ENCODE measurements around the gene HABP4.

DNA sequence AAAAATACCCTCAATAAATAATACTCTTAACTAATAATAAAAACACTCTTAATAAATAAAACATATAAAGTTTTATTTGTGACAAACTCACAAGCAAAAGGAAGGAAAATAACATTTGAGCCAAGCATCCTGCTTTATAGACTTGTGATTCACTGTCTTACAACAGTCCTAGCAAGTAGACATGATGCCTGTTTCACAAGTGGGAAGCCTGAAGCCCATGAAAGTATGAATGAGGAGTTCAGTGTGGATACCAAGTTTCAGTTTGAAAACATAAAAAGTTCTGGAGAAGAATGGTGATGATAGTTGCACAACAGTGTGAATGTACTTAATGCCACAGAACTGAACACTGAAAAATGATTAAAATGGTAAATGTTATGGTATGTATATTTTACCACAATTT is 10.9 kb downstream of the HABP4 start:
- TF ChIP-seq JUNB (IDR thresholded peaks at IDR 0.05) (no peak), POLR2A (IDR thresholded peaks at IDR 0.05; ENCODE audit: low read length) (no peak), CEBPB (IDR thresholded peaks at IDR 0.05) (no peak)
- TF ChIP-seq, protein P1, sequence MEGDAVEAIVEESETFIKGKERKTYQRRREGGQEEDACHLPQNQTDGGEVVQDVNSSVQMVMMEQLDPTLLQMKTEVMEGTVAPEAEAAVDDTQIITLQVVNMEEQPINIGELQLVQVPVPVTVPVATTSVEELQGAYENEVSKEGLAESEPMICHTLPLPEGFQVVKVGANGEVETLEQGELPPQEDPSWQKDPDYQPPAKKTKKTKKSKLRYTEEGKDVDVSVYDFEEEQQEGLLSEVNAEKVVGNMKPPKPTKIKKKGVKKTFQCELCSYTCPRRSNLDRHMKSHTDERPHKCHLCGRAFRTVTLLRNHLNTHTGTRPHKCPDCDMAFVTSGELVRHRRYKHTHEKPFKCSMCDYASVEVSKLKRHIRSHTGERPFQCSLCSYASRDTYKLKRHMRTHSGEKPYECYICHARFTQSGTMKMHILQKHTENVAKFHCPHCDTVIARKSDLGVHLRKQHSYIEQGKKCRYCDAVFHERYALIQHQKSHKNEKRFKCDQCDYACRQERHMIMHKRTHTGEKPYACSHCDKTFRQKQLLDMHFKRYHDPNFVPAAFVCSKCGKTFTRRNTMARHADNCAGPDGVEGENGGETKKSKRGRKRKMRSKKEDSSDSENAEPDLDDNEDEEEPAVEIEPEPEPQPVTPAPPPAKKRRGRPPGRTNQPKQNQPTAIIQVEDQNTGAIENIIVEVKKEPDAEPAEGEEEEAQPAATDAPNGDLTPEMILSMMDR (IDR thresholded peaks at IDR 0.05): no peak

Measured in A549 (cell line).